Activated CD8-positive, alpha-beta memory T cell treated with anti-CD3 and anti-CD28 coated beads, Interleukin-2, amount 50 U/mL, for 4 hours (primary cell): ENCODE results near the gene TMEM131L.

Experiments used
- DNase-seq: peaks from one replicate; pipeline ENCODE4 v3.0.0-alpha.2; 2020

Gene TMEM131L

DNA sequence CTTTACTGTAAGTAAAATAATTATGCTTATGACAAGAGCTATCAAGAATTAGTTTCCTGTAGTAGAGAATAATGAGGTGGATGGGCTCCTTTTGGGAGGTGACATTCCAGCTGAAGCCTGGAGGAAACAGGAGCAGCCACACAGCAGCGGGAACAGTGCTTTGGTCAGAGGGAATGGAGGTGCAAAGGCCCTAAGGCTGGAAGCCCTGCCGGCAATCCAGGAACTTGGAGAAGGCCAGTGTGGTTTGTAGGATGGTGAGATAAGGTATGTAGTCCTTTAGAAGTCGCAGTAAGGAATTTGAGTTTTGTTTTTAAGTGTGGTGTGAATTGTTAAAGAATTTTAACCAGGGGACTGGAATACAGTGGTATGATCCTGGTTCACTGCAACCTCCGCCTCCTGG, 8.1 kb downstream of the TMEM131L start:
- no peak for DNase-seq

DNA sequence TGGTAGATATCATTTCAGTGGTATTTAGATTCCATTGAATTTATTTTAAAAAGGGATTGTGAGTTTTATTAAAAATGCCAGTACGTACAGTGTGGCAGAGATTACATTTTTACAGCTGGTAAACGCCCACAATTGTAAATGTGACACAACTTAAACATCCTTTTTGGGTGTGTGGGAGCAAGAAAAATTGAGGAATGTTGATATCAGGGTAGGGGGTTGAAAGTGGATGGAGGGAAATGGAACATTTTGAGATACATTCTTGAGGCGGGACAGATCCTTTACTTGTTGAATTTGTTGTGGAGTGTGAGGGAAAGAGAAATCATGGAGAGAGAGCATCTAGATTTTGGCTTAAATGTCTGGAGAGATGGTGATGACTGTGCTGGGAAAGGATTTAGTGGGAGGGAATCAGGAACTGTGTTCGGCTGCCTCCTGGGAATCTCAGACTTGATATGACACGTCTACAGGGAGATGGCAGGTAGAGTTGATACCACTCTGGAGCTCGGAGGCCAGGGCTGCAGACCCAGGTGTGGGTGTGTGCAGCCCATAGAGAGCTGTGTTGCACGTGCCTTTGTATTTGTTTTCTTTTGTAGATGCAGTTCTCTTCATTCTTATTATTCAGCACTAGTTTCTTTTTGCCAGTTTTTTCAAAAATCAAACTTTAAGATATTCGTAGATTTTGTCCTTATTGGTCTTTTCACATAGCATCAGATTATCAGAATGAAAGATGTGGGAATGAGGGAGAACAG, 10.8 kb downstream of the TMEM131L start:
- no peak for DNase-seq

DNA sequence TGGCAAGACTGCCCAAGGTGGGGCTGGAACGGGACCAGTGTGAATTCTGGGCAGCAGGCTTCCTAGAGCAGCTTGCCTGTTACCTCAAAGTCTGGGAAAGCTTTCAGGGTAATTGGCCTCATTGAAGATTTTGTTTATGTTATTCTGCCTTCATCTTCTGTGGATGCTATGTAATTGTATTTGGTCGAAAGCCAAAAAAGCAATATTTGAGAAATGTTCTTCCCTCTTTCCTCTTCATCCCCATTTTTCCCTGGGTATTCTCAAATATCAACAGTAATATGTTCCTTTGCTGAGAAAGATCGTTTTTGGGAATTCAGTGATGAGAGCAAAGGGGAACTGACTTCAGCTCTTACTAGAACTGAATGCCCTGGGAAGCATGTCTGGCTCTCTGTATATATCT, 12.9 kb downstream of the TMEM131L start:
- no peak for DNase-seq

DNA sequence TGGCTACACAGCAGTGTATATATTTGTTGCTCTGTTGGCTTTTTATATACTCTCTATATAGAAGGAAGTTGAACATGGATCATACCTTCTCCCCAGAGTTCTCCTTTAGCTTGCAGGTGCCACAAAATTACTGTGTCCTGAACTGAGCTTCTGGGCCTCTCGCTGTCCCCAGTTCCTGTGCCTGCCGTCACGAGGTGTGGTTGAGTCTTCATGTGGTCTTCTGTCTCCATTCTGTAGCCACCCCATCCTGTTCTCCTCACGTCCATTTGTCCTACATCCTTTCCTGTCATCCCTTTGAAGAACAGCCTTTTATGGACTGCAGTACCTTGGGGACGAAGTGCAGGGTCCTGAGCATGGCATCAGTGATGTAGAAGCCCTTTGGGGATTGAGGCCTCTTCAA, 14.5 kb downstream of the TMEM131L start:
- DNase-seq: no peak

DNA sequence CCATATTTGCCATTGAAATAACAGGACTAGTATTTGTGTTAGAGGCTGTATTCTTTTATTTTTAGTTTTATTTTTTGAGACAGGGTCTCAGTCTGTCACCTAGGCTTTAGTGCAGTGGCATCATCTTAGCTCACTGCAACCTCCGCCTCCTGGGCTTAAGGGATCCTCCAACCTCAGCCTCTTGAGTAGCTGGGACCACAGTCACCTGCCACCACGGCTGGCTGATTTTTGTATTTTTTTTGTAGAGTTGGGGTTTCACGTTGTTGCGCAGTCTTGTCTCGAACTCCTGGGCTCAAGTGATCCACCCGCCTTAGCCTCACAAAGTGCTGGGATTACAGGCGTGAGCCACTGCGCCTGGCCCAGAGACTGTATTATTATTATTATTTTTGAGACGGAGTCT, 15.3 kb downstream of the TMEM131L start:
- no peak for DNase-seq

DNA sequence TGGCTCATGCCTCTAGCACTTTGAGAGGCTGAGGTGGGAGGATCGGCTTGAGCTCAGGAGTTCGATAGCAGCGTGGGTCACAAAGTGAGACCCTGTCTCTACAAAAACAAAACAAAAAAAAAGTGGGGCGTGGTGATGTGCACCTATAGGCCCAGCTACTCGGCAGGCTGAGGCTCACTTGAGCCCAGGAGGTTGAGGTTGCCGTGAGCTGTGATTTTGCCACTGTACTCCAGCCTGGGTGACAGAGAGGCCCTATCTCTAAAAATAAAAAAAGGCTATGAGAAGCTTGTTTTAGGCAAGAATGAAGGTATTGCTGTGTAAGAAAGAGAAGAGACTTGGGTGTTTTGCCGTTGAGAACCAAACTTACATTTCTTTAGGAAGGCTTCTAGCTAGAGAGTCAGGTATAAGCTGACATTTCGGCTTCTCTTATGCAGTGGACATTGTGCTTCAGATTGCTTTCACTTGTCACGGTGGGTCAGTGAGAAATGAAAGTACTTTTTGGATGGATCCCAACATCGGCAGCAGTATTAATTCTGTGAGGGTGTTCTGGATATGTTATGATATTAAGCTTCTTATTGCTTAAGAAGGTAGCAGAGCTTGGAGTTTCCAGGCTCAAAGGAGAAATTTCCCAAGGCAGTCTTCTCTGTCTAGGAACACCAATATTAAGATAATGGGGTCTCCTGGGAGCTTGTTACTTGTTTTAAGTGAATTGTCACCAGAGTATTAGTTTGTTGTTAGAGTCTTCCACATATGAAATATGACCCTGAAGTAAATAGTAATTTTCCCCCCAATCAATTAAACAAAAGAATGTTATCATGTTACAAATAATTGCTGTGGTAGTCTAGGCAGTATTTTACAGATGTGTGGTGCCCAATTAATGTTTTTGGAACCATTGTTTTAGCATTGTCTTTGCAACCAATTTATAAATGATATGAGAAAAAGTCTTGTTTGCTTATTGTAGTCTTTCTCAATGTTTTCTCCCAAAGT, 17.6 kb downstream of the TMEM131L start:
- no peak for DNase-seq

DNA sequence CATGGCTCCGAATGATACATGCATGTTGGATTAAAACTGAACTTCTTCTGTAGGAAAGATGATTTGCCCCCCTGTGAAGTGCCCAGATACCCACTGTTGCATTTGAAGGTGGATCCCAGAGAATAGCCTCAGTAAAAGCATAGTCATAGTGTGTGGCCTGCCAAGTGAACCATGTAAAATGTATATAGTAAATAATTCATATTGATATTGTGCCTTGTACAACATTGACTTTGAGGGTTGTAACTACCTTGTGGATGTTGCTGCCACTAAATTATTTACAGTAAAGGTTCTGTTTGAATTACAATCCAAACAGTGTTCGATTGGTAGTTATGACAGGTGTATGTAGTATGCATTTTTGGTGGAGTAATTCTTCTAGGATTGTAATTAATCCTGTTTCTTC, 19.2 kb downstream of the TMEM131L start:
- DNase-seq: no peak

DNA sequence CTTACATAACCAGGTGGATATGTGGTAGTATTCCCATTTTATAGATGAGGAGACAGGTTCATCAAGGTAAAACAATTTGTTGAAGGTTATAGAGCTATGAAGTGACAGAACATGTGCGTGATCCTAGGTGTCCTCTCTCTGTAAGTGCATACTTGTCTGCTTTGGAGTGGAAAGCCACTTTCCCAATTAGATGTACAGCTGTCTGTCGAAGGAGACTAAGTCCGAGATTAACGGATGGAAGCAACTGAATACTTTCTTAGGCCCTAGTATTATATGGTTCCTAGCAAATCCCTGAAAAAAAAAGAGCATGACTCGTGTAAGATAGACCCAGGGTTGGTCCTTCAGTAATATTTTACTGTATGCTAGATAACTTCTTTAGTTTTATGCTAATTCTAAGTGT, 19.7 kb downstream of the TMEM131L start:
- DNase-seq: no peak

DNA sequence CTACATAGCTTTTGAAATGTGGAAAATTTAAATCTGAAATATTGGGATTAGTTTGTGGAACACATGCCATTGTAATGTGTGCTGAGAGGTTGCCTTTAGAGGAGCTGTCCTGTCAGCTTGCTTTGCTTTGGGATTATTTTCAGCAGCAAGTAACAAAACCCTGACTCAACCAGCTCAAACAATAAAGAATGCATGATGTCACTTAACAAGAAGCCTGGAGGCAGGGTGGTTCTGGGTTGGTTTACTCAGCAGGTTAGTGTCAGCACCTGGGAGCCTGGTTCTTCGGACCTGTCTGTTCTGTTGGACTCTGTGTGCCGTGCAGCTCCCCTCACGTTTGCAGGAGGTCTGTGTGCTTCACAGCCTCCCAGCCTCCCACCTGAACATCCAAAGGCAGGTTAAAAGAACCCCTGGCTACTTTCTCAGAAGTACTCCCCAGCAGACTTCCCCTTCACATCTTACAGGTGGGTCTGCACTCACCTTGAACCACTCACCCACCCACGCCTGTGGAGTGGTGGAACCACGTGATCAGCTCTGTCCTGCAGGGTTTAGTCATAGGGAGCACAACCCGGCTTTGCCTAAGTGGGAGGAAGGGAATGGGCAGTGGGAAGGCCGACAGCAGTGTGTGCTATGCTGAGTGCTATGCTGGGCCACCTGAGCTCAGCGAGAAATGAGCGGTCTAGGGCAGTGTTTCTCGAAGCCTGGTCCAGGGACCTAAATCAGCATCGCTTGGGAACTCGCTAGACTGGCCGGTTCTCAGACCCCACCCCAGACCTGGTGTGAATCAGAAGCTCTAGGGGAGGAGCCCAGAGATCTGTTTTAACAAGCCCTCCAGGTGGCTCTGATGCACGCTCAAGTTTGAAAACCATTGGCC, 20.4 kb downstream of the TMEM131L start:
- DNase-seq: peak; percentile 31

DNA sequence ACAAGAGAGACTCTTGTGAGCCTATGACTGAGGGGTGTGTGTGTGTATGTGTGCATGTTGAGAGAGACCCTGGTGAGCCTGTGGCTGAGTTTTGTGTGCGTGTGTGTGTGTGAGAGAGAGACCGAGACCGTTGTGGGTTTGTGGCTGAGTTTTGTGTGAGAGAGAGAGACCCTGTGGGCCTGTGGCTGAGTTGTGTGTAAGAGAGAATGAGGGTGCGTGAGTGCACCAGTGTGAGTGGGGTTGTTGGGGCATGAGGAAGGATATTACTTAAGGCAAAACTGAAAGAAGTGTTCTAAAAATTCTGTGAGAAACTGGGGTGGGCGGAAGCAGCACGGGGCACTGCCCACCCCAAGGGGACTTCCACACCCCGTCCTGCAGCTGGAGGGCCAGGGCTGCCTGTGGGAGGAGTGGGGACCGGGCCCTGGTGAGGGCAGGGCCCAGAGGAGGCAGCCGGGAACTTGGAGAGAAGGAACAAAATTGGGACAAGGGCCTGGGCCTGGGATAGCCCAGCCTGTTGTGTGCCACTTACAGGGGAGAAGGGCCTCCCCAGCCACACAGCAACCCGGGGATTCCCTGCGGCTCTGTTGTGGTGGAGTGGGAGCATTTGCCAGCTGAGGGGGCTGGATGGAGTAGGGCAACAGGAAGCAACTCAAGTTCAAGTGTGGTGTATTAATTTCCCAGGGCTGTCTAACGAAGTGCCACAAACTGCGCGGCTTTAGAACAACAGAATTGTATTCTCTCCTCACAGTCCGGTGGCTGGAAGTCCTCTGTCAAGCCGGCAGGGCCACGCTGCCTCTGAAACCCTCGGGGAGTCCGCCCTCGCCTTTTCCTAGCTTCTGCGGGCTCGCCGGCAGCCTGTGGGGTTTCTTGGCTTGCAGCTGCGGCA, 22.1 kb downstream of the TMEM131L start:
- DNase-seq: peak; percentile 82

DNA sequence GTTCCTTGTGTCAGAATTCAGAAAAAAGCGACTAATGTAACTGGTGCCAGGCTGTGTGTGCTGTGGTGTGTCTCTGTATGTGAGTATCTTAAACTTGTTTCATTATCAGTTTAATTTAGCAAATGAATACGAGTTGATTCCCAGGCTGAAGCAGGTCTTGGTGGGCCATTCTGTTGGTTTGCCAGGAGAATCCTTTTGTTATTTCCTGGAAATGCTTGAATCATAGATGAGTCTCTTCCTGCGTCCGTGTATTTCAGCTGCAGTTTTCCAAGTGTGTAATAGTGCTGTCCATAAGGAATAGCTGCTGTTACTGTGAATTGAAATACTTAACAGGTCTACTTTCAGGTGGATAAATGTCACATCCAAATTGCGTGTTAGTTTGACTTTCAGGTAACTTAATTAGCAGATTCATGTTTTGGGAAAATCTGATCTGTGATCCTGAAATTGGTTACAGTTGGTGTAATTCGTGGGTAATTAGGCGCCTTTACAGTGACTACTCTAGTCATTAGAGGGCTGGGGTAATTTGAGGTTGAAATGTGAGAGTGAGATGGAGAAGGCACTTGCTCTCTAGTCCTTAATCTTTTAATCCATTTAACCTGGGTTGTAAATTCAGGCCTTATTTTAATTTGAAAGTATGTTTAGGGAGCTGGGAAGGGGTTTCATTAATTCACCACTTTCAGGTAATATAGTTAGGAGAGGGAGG, 23.8 kb downstream of the TMEM131L start:
- no peak for DNase-seq

DNA sequence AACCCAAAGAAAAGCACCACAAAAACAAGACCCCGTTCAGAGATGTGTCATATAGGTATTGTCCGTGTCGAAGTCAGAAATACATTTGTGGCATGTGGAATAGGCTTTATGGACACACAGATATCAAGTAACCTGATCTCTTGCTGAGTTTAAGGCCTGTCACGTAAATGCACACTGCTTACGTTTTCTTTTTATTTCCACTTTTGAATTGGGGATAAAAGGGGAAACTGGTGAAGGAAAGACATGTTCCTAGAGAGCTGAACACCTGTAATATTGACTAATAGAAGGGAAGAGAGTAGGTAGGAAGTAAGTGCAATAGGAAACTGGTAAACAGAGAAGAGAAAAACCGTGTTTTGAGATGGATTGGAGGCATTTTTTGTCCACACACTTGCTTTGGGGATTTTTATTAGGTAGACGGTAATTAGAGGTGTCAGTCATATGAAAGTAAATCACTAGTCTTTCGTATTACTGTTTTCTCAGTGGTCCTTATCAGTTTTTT, 24.9 kb downstream of the TMEM131L start:
- DNase-seq: no peak

DNA sequence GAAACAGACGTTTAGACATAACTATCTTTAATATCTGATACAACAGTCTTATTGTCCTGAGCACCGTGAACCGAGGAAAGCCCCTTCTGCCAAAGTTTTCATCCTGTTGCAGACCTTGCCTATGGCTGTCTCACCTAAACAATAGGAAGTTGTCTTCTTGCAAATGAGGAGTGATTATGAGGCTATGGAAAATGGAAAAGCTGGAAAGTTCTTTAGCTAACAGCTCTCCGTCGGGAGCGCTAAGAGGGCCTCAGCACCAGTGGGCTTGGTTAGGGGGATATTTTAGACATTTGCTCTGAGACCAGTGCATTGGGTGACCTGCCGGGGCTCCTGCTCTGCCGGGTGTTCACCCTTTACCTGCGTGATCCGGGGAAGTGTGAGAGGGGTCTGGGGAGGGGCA, 28.4 kb downstream of the TMEM131L start:
- DNase-seq: no peak

DNA sequence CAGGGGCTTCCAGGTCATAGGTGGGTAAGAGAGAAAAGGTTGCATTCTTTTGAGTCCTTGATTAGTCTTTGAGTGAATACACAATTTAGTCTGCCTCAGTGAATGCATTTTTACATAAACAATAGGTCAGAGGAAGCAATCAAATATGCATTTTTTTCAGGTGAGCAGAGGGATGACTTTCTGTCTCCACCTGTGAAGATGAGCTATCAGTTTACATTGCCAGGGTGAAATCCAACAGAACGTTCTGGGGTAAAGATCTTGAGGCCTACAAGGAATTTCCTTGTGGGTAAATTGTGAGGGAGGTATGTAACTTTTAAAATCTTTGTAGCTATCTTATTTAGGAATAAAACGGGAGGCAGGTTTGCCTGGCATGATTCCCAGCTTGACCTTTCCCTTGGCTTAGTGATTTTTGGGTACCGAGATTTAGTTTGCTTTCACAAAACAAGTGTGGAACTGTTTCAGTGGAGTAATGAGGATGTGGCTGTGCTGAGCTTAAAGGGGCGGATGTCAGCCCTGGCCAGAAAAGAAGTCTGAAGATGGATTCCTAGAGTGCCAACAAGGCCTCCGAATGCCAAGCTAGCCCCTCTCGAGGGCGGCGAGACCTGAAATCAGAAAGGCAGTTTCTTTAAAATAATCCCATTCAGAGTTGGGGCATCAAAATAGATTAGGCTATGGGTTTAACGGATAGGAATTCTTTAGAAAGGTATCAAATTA, 29.5 kb downstream of the TMEM131L start:
- no peak for DNase-seq

DNA sequence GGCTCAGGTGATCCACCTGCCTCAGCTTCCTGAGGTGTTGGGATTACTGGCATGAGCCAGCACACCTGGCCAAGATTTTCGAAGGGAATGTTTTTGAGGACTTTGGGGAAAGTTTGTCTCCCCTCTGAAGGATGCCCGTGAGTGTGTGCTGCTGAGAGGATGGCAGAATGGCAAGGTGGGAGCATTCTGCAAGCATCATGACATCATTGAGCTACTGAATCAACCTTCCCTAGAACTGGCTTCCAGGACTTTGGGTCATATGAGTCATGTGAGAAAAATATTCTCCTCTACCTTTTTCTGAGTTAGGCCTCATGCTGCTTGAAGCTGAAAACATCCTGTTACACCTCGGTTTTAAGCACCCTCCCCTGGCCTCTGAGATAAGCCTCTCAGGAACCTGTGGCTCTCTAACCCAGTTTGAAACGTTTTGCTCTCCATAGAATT, 31.0 kb downstream of the TMEM131L start:
- peak; percentile 51 for DNase-seq

DNA sequence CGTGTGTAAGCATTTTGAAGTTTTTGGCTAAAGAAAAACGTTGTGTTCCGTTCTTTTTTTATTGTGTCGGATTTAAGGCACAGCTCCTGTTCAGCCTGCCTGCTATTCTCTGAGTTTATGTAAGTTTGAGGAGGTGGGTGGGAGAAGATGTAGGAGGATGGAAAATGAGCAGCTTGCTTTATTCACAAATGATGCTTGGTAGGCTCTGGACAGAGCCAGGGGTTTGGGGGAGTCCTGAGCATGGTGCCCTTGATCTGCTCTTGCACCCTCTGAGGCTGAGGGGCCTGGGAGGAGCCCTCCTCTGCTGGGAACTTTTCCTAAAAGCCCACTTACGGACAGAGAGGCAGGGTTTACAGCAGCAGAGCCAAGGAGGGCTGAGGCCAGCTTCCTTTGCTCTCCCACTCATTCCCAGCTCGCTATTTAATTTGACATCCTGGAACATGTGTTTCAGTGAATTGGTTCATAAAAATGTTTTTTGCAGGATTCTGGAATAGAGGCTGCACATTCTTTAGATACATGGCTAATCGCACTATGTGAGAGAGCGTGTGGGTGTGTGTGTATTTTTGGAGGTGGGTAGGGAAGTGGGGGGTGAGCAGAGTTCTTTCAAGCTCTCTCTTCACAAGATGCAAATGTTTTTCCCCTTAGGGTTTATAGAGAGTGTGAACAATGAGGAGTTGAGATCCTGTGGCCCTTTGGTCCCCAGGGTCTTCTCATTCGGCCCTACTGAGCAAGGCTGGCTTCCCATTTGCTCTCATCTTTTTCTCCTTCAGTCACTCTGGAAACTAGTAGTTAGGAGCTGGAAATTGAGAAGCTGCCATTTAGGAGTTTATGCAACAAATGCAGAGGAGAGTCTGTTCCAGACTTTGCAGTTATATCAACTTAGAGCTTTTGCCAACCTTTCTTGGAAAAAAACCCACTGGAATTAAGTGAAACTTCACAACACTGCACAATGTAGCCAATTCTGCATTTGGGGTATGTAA, 32.1 kb downstream of the TMEM131L start:
- DNase-seq: no peak

DNA sequence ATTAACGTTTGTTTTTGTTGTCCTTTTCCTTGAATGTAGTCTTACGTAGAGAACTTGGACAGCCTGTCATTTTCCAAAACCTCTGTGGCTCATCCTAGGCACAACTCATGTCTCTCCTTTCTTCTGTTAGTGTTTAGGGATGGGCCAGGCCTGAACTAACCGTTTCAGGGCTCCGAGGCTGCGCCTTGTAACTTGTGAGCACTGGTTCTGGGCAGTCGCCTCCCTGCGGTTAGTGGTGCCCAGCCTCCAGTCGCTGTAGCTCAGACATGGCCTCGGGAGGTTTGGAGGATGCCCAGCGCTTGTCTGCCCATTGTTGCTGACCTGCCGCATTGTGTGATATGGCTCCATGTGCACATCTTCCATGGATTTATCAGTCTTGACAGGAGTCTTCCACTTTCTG, 32.8 kb downstream of the TMEM131L start:
- no peak for DNase-seq

DNA sequence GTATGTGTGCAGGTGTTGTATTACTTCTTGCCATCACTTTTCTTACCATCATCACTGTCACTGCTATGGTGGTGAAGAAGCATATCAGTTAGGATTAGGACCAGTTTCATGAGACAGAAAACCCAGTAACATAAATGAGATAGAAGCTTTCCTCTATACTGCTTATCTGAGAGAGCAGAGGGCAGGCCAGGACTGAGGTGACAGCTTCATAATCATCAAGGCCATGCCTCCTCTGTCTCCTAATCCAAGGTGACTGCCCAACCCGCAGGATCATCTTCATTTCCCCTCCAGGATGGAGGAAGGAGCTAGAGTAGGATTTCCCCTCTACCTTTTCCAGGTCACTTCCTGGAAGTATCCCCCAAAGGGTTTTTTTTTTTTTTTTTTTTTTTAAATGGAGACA, 35.4 kb downstream of the TMEM131L start:
- DNase-seq: no peak

DNA sequence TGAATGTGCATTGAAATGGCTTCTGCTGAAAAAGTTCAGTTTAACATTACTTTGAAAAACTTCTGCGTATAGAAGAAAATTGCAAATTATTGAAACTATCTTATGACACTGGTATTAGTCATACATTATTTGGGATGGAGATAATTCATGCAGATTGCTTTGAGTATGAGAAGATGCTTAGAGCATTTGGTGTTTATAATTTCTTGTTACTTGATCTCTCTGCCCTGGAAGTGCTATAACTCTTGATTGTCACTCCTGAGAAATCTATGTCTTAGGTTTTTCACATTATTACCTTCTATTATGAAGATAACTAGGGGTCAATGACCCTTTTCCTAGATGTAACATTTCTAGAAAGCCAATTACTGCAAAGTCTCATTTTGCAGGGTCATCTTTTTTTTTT, 36.4 kb downstream of the TMEM131L start:
- DNase-seq: no peak
